OCI-LY3 (cell line): ENCODE measurements around the gene PCMTD2.

Experiments
- EZH2phosphoT487 ChIP-seq: fragments of 200-600 bp; shearing (Covaris generic); IDR thresholded peaks from 2 replicates; pipeline ENCODE4 v1.6.1; 2018; ENCODE audit warnings: antibody characterized with exemption, mixed run types, low read depth
- TF ChIP-seq, protein P1 (sequence below): fragments of 200-600, 300-600 bp; sonication (generic); IDR thresholded peaks from 2 replicates; pipeline ENCODE4 v1.5.1; 2014; ENCODE audit warnings: antibody characterized with exemption, low read length, low read depth

DNA sequence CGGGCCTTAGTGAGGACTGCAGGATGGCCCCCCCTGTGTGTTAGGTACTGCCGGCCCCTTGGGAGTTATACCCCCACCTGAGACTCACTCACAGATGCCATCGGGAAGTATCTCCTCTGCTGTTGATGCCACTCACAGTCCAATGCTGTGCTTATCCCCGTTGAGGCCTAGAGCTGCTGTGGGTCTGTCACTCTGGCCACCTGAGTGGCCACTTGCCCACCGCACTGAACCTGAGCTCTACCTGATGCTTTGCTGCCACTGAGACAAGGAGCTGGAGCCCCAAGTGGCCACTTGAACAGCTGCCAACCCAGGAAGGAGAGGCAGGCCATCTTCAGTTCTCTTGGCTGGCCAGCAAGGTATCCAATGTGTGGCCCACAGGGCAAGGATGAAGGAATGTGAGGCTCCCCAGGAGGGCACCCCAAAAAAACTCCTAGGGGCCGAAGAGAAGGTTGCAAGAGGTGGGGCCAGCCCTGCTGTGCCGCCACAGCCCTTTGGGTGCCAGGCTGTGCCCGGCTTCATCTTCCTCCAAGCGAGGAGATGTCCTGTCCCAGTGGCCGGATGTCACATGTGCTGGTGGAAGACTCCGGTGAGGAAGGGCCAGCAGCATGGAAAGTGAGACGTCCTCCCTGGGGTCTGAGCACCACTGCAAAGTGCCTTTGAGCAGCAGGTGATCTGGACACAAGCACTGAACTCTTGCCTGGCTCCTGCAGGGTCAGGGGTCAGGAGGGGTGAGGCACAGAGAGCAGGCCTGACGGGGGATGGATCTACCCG, 29.5 kb upstream of the PCMTD2 start:
- TF ChIP-seq, protein P1, sequence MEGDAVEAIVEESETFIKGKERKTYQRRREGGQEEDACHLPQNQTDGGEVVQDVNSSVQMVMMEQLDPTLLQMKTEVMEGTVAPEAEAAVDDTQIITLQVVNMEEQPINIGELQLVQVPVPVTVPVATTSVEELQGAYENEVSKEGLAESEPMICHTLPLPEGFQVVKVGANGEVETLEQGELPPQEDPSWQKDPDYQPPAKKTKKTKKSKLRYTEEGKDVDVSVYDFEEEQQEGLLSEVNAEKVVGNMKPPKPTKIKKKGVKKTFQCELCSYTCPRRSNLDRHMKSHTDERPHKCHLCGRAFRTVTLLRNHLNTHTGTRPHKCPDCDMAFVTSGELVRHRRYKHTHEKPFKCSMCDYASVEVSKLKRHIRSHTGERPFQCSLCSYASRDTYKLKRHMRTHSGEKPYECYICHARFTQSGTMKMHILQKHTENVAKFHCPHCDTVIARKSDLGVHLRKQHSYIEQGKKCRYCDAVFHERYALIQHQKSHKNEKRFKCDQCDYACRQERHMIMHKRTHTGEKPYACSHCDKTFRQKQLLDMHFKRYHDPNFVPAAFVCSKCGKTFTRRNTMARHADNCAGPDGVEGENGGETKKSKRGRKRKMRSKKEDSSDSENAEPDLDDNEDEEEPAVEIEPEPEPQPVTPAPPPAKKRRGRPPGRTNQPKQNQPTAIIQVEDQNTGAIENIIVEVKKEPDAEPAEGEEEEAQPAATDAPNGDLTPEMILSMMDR = no peak
- no peak for TF ChIP-seq EZH2phosphoT487
